GM18907 (cell line): Measurements from ENCODE around the gene MPC2.

Source experiments
- ATAC-seq: cut with Tn5 transposase; IDR thresholded peaks from one replicate; pipeline ENCODE4 v1.9.1; 2021; ENCODE audit warnings: mild to moderate bottlenecking, moderate library complexity; ENCODE audit not compliant: unreplicated experiment

Gene MPC2

GRCh38 chr1:167936930-167937708 is at the start of gene MPC2:
Gene MPC2 (minus strand): TSS chr1:167937072. CDS start chr1:167935841, 1,231 bp downstream.
- peak; percentile 21 for ATAC-seq

DNA sequence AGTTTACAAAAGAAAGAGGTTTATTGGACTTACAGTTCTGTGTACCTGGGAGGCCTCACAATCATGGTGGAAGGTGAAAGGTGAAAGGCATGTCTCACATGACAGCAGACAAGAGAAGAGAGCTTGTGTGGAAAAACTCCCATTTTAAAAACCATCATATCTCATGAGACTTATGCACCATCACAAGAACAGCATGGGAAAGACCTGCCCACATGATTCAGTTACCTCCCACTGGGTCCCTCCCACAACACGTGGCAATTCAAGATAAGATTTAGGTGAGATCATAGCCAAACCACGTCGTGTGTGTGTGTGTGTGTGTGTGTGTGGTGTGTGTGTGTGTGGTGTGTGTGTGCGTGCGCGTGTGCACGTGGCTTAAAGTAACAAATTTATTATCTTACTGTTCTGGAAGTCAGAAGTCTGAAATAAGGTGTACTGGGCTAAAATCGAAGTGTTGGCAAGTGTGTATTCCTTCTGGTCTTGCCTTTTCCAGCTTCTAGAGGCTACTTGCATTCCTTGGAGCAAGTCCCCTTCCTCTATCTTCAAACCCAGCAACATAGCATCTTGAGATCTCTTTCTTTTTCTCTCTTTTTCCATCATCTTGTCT is 48.1 kb upstream of the MPC2 start:
- no peak for ATAC-seq

GRCh38 chr1:167983797-167984420 is 47.0 kb upstream of the MPC2 start:
- no peak for ATAC-seq

GRCh38 chr1:167981933-167982332 is 45.1 kb upstream of the MPC2 start:
- ATAC-seq, result no peak

- no peak for ATAC-seq
These were observed 40.4 kb upstream of the MPC2 start for GRCh38 chr1:167977245-167977644.

GRCh38 chr1:167974698-167975097 is 37.8 kb upstream of the MPC2 start:
- no peak for ATAC-seq

GRCh38 chr1:167973832-167974231 is 37.0 kb upstream of the MPC2 start:
- no peak for ATAC-seq

- ATAC-seq, result no peak
These were observed 31.7 kb upstream of the MPC2 start for GRCh38 chr1:167968569-167968968.

DNA sequence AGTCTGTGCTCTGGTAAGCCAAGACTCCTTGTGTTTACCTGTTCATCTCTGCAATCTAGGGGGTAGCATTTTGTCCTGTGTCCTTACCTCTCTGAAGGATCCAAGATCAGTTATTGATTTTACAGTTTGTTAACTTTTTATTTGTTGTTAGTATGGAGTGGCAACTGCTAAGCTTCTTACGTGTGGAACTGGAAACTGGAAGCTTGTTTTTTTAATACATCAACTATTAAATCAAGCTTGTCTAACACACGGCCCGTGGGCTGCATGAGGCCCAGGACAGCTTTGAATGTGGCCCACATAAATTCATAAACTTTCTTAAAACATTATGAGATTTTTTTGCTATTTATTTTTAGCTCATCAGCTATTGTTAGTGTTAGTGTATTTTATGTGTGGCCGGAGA is 29.2 kb upstream of the MPC2 start:
- ATAC-seq, result no peak

DNA sequence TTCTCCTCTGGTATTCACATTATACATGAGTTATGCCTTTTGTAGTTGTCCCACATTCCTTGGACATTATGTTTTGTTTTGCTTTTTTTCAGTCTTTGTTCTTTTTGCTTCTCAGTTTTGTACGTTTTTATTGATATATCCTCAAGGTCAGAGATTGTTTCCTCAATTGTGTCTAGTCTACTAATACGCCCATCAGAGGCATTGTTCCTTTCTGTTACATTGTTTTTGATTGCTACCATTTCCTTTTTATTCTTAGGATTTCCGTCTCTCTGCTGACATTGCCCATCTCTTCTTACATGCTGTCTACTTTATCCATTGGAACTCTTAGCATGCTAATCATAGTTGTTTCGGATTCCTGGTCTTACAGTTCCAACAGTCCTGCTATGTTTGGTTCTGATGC is 27.8 kb upstream of the MPC2 start:
- no peak for ATAC-seq

DNA sequence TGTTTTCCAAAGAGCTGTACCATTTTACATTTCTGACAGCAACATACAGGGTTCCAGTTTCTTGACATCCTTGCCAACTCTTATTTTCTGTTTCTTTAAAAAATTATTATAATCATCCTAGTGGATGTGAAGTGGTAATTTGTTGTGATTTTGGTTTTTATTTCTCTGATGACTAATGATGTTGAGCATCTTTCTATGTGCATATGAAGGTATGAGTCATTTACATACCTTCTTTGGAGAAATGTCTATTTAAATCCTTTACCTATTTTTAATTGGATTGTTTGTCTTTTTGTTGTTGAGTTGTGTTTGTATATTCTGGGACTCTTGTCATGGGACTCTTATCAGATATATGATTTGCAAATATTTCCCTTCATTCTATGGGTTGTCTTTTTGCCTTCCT is 20.8 kb upstream of the MPC2 start:
- ATAC-seq, result no peak

DNA sequence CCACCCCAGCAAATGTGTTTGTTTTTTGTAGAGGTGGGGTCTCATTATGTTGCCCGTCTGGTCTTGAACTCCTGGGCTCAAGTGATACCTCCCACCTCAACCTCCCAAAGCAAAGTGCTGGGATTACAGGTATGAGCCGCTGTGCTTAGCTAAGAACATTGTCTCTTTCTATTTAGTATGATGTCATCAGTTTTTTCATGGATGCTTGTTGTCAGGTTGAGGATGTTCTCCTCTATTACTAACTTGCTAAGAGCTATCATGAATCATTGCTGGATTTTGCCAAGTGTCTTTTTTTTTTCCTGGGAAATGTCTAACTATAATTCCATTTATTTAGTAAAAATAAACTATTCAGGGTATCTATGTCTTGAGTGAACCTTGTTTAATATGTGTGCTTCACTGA is 19.0 kb upstream of the MPC2 start:
- no peak for ATAC-seq

GRCh38 chr1:167950569-167950968 is 13.7 kb upstream of the MPC2 start:
- no peak for ATAC-seq

DNA sequence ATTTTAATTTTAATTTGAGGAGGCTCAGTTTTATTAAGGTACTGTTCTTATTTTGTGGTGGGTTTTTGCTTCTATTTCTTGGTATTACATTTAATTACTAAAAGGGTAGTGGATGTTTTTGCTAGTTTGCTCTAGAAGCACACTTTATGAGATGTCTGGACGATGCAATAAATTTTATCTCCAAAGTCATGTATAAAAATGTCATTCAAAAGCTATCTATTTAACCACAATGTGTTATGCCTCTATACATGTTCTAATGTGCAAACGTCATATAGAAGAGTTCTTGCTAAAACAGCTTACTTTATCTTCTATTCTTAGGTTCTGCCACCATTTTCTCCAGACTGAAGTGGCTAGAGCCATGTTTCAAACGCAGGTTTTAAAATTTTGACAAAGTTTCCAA is 12.9 kb upstream of the MPC2 start:
- ATAC-seq, result no peak

DNA sequence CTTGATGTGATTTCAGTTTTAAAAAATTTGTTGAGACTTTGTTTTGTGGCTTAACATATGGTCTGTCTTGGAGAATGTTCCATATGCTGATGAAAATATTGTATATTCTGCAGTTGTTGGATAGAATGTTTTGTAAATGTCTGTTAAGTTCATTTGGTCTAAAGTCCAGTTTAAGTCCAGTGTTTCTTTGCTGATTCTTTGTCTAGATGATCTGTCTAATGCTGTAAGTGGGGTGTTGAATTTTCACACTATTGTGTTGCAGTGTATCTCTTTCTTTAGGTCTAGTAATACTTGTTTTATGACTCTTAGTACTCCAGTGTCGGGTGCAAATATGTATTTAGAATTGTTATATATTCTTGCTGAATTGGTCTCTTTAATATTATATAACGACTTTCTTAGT is 10.9 kb upstream of the MPC2 start:
- ATAC-seq, result no peak

DNA sequence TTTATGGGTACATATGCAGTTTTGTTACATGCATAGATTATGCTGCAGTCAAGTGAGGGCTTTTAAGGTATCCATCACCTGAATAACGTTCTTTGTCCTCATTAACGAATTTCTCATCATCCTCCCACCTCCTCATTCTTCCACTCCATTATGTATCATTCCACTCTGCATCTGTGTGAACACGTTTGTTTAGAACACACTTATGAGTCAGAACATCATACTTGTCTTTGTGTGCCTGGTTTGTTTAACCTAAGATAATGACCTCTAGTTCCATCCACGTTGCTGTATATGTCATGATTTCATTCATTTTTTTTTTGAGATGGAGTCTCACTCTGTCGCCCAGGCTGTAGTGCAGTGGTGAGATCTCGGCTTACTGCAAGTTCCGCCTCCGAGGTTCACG is 6.7 kb upstream of the MPC2 start:
- ATAC-seq, result no peak

DNA sequence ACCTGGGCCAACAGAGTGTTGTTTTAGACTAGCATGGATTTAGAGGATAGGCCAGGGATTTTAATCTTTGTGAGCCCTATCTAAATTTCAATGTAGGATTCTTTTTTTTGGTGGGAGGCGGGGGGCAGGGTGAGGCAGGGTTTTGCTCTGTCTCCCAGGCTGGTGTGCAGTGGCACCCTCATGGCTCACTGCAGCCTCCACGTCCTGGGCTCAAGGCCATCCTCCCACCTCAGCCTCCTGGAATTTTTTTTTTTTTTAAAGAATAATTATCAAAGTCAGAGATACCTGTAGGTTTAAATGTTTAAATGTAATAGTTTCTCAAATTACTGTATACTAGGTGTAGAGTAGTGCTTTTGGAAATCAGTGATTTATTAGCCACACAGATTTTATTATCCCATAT is 3.4 kb upstream of the MPC2 start:
- ATAC-seq, result no peak

GRCh38 chr1:167938080-167938636 is 1.3 kb upstream of the MPC2 start:
- ATAC-seq, result no peak

DNA sequence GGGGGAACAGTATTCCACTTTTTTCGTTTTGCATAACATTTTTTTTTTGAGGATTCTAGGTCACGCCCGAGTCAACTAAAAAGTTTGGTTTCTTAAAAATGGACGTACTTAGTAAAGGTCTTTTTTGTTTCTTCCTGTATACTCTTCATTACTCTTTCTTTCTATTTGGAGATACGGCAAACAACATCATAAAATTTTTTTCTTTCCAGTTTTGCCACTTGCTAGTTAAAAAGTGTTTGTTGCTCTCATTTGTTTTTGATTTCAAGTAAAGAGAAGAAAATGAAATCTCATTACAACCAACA is 788 bp upstream of the MPC2 start:
- no peak for ATAC-seq

- peak; percentile 82 for ATAC-seq
These were observed 573 bp downstream of the MPC2 start, which contains the start of gene DCAF6 for GRCh38 chr1:167936068-167936929. Gene DCAF6 (plus strand): TSS chr1:167936683. CDS start chr1:167936912, 229 bp downstream.
